Peyer's patch (tissue), 4 donors: ENCODE data around the gene LARP1.

ENCODE experiments used
- POLR2A ChIP-seq, 2 donors: fragments of 450-650 bp; IDR thresholded peaks; one replicate each; pipeline ENCODE4 v1.5.1; 2017; ENCODE audit warnings: antibody characterized with exemption in 2 of 2, mild to moderate bottlenecking in 2 of 2, moderate library complexity in 2 of 2
- TF ChIP-seq, protein P1 (sequence below), 6 experiments: fragments of 450-650 bp in 4 of 6; fragments of 200-600 bp in 2 of 6; sonication (generic) in 1 of 6; IDR thresholded peaks; one replicate each; pipeline ENCODE4 v1.5.1; 2017 to 2019; ENCODE audit warnings: antibody characterized with exemption in 6 of 6, mild to moderate bottlenecking in 3 of 6, moderate library complexity in 1 of 6

DNA sequence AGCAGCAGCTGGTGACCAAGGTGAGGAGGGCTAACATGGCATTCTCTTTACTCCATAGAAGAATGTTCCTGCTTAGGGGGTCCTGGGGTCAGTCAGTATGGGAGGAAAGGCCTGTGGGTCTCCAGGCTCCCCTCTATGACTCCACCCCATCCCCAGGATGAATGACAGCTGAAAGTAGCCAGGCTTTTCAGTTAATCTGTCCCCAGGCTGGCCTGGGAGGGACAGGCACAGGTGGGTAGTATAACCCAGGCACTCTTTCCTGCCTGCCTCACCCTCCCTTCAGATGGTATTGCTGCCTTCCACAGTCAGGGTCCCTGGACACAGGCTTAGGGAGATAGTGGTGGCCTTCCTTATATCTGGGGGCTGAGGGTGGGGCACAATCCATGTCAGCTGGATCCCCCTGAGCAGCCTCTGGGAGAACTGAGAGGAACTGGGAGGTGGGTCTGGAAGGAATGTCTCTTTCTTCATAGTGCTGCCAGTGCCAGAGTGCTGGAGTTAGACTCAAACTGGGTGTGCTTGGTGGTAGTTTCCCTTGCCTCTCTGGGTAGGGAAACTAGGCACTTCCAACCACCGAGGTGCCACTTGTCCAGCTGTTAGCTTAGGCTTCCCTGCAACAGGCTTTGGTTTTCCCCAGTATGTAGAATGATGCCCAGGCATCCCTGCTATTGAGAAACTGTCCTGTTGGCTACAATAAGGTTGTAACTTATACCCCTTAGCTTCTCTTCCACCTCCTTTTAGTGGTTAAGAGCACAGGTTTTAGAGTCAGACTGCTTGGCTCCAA lies 27.8 kb downstream of the LARP1 start:
- TF ChIP-seq, protein P1, sequence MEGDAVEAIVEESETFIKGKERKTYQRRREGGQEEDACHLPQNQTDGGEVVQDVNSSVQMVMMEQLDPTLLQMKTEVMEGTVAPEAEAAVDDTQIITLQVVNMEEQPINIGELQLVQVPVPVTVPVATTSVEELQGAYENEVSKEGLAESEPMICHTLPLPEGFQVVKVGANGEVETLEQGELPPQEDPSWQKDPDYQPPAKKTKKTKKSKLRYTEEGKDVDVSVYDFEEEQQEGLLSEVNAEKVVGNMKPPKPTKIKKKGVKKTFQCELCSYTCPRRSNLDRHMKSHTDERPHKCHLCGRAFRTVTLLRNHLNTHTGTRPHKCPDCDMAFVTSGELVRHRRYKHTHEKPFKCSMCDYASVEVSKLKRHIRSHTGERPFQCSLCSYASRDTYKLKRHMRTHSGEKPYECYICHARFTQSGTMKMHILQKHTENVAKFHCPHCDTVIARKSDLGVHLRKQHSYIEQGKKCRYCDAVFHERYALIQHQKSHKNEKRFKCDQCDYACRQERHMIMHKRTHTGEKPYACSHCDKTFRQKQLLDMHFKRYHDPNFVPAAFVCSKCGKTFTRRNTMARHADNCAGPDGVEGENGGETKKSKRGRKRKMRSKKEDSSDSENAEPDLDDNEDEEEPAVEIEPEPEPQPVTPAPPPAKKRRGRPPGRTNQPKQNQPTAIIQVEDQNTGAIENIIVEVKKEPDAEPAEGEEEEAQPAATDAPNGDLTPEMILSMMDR (IDR thresholded peaks at IDR 0.05) = no peak
- TF ChIP-seq POLR2A (IDR thresholded peaks at IDR 0.05) = no peak
